ENCODE results near the gene LRRC25. TPM values are rescaled to one million over a fixed set of nuclear protein-coding genes. Genes with fewer than 3 reads are reported as not detected.
A peak's percentile ranks its signal among the peaks of the same experiment; 100 is the strongest.

The LRRC25 gene
- total and polyA plus RNA-seq, 2 of the 4 experiments (the other 2 are of a cell fraction) = 0.03 TPM; not detected in 1

- Histone ChIP-seq H4K20me1 (ENCODE audit: insufficient read depth, low read length) (peaks cover 56% of the 10 kb centered on the region), H2AK9ac (replicated peaks; ENCODE audit: low read depth, low read length, poor library complexity) (peak overlapping the region; percentile 78), H3K36me3 (ENCODE audit: control insufficient read depth, insufficient read depth, low read length) (peaks cover 17% of the 10 kb centered on the region), H3K27ac (ENCODE audit: insufficient read depth, low read length) (no peak overlapping the region), H3K79me1 (ENCODE audit: low read depth in 1 of 2, low read length in 2 of 2) (peaks cover 7 to 27% of the 10 kb centered on the region in 2 experiments; a peak in 3 of 4 replicates), H2BK120ac (ENCODE audit: low read depth, low read length) (no peak overlapping the region), H4K91ac (ENCODE audit: insufficient read depth, low read depth, low read length) (no peak overlapping the region), H3K9me1 (ENCODE audit: insufficient read depth, low read length) (peaks cover 12% of the 10 kb centered on the region; the same call in 1 of the 2 replicates), H3K9ac (ENCODE audit: low read depth, low read length) (no peak overlapping the region), H2AFZ (replicated peaks; ENCODE audit: low read length, poor library complexity) (peak overlapping the region; percentile 86), H2BK20ac (ENCODE audit: low read depth, low read length) (no peak overlapping the region), H2BK15ac (ENCODE audit: low read depth, low read length) (no peak overlapping the region), H3K27me3 (ENCODE audit: control insufficient read depth, insufficient read depth, low read length) (no peaks in the 10 kb centered on the region), H3K23ac (ENCODE audit: low read depth, low read length) (no peak overlapping the region), H3K4me2 (ENCODE audit: low read depth, low read length) (0 out of 2 replicates have a peak overlapping the region, but pooled peaks have one; percentile 41), H3K18ac (ENCODE audit: low read depth, low read length) (no peak overlapping the region), H2BK5ac (ENCODE audit: low read depth, low read length, poor library complexity, severe bottlenecking) (no peak overlapping the region), H3K56ac (ENCODE audit: extremely low read depth, insufficient read depth, low read length) (no peak overlapping the region), H4K5ac (ENCODE audit: low read depth, low read length) (no peak overlapping the region), H3K9me3 (ENCODE audit: control insufficient read depth, insufficient read depth, low read length) (no peaks in the 10 kb centered on the region), H3K4me1 (ENCODE audit: control insufficient read depth, insufficient read depth, low read length) (peaks cover 22% of the 10 kb centered on the region; the same call in 1 of the 2 replicates), H3K4me3 (ENCODE audit: insufficient read depth, low read depth, low read length) (no peak overlapping the region; the same call in 1 of the 2 replicates), H2AK5ac (ENCODE audit: low read depth, low read length) (peak overlapping the region; percentile 50; the same call in 1 of the 2 replicates), H4K8ac (ENCODE audit: low read depth in 2 of 2, low read length in 2 of 2) (peak overlapping the region in 1 of 2 experiments; percentile 65; a peak in 1 of 4 replicates), H3K4ac (ENCODE audit: low read depth, low read length) (peak overlapping the region; percentile 65; the same call in 1 of the 2 replicates), H3K14ac (replicated peaks; ENCODE audit: low read depth, low read length) (no peak overlapping the region)
- ATAC-seq (ENCODE audit: low read depth) (no peak), DNase-seq (no peak)
- dilution Hi-C loops (cut with HindIII; ENCODE audit: low sequenced_read_pairs, unreplicated experiment) = no loop called here
- WGBS, 2 experiments (ENCODE audit: extremely low coverage in 2 of 2, insufficient read length in 1 of 2) = 74% methylated on average over 9 of the region's 24 CpGs; no CpG with 5 or more reads in 1 of the 2 experiments
- TF ChIP-seq MAZ (IDR thresholded peaks at IDR 0.05; ENCODE audit: borderline replicate concordance, low read depth, low read length) (0 out of 2 replicates have a peak, but pooled peaks have one; percentile 7), BHLHE40 (IDR thresholded peaks at IDR 0.05; ENCODE audit: low read depth, low read length) (no peak)
- no TSS peak for BruUV-seq (replicated peaks)
- CTCF ChIA-PET = no interaction called here
- POLR2A ChIA-PET (ENCODE audit: unreplicated experiment) = no interaction called here
- in situ Hi-C loops (cut with MboI; ENCODE audit: low sequenced_read_pairs) = no loop called here
- intact Hi-C loops (cut with micrococcal nuclease) = no loop called here
Observed at GRCh38 chr19:18438331-18439024, 41.1 kb upstream of the LRRC25 start.
